ENCODE data around the gene ERG28.
"Not testable (repeated sequence)": the region's sequence is repeated elsewhere in the genome, so short reads cannot be mapped to it uniquely, and the experiment has no call there.

ERG28 gene

DNA sequence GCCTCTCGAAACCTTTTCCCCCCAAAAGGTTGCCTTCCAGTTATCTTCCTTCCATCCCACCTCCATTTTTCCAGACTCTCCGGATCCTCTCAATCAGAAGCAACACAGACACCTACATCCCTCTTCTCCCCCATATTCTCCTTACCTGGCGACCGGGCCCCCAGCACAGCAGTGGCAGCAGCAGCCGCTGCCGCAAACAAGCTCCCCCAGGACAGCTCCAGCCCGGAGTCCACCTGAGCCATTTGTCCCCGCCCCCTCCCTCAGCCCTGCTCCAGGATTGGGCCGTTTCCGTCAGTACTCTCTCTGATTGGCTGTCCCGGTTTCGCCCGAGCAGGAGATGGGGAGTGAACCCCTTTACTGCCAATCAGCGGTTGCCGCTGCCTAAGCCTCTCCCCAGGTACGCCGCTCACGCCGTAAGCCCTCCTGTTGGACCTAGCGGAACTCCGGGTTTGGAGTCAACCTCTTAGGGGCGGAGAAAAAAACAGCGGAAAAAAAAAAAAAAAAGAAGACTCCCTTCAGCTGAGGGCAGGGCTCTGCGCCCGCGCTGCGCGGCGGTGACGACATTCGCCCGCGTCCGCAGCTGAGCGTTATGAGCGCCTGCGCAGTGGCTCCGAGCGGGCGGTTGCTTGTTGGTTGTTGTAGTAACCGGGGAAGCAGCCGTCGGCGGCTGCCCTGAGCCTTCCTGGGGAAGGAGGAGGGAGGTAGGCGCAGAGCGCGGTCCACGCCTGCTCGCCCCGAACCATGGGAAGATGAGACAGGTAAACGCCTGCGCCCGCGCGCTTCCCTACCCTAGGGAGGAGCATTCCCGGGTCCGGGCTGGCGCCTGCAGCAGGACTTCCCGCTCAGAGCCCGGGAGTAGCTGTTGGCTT is at the start of gene ERG28, which contains the start of gene TTLL5:
Gene ERG28, minus strand, starts transcription at position 247 of the 869 bp plus-strand sequence. CDS start 3,374 bp downstream, outside the sequence.
Gene TTLL5, plus strand, starts transcription at position 617 of the 869 bp plus-strand sequence. CDS start 1,904 bp downstream, outside the sequence.
- DNase-seq, result peak; percentile 99

DNA sequence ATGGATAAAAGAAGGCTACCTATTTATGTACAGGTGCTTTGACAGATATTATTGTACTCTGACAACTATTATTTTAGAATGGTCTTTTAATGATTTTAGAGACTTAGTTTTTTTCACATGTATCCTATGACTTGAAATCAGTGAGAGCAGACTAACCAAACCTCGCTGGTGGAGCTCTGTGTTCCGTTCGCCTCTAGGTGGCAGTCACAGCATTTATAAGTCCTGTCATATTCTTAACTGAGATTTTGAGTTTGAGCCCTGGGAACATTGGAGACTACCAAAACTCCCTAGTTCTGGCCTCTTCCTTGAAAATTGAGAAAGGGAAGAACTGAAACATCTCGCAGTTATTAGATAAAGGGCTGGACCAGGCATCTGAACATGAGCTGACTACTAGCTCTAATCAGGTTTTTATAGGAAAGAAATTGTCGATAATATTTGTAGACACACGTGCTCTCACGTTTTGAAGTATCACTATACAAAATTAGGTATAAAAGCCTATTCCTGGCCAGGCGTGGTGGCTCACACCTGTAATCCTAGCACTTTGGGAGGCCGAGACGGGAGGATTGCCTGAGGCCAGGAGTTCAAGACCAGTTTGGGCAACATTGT is 48.6 kb upstream of the ERG28 start:
- DNase-seq, result peak; percentile 85

DNA sequence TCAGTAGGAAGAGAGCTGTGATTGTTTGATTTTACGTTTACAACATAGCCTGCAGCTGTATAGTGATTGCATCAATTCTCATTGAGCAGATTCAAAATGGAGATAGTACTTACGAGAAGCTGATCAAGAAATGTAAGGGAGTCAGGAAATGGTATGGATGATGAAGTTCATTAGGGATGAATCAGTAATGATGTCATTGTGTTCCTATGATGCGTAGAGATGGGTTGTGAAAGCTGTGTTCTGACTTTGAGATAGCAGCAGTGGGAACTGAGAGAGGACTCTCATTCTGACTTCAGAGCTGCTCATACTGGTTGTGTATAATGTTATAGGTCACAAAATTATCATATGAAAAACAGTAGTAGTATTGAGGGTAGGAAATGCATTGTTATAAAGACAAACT is 44.3 kb upstream of the ERG28 start:
- DNase-seq, result no peak

- no peak for DNase-seq
Observed at GRCh38 chr14:75703467-75703866, 42.8 kb upstream of the ERG28 start.

DNA sequence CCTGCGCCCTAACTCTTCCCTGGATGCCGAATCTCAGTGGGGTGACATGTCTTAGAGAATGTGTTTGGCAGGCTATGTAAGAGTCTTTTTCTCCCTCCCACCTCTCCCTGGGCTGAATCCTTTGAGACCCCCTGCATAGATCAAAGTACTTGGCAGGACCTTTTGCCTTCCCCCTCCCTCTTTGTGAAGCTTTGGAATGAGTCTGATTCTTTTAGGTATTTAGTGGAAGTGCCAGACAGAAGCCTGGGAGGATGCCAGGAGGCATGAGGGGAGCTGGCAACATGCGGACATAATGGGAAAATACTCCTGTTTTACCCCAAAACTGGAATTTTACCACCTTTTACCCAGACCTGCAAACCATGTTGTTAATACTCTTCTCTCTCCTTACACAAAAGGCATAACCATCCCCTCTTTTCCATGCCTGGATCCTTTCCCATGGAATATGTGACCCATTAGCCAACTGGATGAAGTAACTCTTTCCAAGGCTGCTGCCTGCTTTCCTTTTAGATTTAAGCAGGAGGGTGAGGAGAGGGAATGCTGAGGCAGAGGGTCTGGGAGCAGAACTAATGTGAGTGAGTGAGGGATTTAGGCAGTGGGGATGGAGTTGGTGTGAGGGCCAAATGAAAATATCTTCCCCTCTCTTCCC is 42.1 kb upstream of the ERG28 start:
- no peak for DNase-seq

- DNase-seq, result no peak
Observed at GRCh38 chr14:75702122-75702521, 41.4 kb upstream of the ERG28 start.

- DNase-seq, result no peak
Observed at GRCh38 chr14:75700295-75700694, 39.6 kb upstream of the ERG28 start.

DNA sequence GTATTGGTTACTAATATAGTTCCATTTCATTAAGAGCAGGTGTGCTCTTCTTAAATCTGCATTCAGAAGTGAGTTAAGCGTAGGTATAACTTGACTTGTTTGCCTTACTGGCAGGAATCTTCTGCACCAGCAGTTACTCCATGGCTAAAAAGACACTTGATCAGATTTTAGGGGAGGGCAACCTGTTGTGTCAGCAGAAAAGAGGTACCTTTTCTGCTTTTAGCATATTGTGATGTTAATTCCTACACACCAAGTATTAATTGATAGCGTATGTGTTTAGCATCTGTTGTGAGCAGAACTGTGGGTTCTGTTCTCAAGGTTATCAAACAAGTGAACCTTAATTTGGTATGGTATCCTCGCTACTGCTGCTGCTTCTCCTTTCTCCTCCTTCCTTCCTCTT is 38.7 kb upstream of the ERG28 start:
- DNase-seq, result no peak

DNA sequence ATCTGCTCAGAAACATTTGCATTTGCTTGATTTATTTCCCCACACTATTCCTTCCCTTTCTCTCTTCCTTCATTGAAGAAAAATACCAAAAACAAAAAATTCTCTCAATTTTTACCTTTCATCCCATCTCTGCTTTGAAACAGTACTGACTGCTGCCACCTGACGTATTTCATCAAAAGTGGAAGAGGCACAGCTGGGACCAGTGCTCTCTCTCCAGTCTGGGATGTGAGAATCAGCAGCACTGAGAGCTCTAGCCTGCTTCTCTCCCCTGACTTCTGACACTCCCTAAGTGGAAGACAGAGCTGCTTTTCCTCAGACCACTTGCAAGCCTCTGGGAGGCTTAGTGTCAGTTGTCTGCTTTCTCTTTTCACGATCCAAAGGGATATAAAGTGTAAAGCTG is 37.2 kb upstream of the ERG28 start:
- peak; percentile 34 for DNase-seq

- peak; percentile 34 for DNase-seq
Observed at GRCh38 chr14:75697386-75697785, 36.7 kb upstream of the ERG28 start.

- DNase-seq, result not testable (repeated sequence)
Observed at GRCh38 chr14:75695025-75695424, 34.3 kb upstream of the ERG28 start.

- no peak for DNase-seq
Observed at GRCh38 chr14:75690010-75690409, 29.3 kb upstream of the ERG28 start.

- DNase-seq, result no peak
Observed at GRCh38 chr14:75689012-75689411, 28.3 kb upstream of the ERG28 start.

DNA sequence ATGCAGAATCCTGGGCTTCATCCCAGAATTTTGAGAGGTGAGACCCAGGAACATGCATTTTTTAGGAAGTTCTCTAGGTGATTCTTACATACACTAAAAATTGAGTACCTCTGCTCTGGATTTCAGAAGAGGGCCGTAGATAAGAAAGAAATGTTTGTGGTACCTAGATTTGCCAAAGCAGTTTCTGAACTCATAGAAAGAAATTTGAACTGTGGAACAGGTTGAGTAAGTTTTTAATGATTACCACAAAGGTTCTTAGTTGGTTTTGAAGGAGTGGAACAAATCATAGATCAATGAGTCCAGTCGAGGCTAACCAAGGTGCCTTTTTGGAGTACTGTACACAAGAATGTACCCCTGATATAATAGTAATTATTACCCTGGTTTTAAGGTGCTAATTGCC is 25.2 kb upstream of the ERG28 start:
- no peak for DNase-seq

- DNase-seq, result no peak
Observed at GRCh38 chr14:75675265-75675960, 14.7 kb upstream of the ERG28 start.

DNA sequence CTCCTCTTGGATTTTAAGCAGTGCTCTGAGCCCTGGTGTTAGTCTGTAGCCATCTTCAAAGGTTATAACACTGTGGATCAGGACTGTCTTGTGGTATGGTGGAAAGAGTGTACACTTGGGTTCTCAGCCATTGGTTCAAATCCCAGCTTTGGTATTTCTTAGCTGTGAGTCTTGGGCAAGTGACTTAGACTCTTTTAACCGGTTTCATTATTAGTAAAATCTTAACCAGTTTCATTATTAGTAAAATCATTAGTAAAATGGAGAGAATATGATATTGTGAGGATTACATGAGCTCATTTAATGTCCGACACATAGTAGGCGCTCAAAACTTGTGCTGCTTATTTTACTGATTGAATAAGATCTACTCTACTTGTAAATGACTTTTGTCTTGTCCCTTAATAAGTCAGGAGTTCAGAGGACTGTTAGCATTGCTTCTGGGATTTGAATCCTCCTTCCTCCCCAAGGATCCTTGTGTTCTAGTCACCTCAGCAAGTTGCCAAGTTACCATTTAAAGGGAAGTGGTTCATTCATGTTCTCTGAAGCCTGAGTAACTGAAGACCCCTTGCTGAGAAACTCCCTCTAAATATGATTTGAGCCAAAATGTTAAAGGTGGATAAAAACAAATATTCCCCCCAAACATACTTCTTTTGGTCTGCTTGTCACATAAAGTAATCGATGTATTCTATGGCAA is 12.8 kb upstream of the ERG28 start:
- DNase-seq, result no peak

- no peak for DNase-seq
Observed at GRCh38 chr14:75672605-75673192, 12.0 kb upstream of the ERG28 start.

GRCh38 chr14:75667099-75667765 is 6.6 kb upstream of the ERG28 start:
- DNase-seq, result peak; percentile 43

DNA sequence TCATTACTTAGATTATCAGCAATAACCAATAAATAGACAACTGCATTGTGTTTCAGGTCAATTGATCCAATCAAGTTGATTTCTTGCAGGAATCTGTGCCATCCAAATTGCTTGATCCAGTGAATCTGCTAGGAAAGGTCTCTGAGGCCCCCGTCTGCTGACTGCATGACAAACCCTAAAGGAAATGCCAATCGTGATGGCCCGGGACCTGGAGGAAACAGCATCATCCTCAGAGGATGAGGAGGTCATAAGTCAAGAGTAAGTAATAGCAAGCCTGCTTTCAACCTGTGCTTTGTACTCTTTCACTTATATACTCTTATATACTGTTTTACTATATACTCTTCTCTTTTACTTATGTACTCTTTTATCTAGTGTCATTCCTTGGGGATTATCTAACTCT is 2.3 kb upstream of the ERG28 start:
- DNase-seq, result no peak

DNA sequence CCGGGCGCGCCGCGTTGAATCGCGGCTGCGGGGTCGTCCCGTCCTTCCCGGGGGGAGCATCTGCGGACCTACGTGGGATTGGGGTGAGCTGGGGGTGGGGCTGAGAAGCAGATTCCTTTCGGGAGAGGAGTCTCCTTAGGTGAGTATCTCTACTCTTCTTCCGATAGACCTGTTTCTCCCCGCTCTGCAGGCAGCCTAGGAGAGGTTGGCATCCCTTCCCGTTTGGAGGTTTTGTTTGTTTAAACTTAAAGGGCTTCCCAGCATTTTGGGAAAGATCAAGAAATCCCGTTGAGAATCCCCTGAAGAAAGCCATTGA is 781 bp upstream of the ERG28 start:
- DNase-seq, result peak; percentile 61

GRCh38 chr14:75660238-75660629 is 442 bp downstream of the ERG28 start:
- no peak for DNase-seq

GRCh38 chr14:75658957-75659356 is 1.7 kb downstream of the ERG28 start:
- DNase-seq, result no peak
